HEK293 (cell line): ENCODE data around the gene USP35.
A peak's percentile ranks its signal among the peaks of the same experiment; 100 is the strongest.

ENCODE experiments used
- EGR2 ChIP-seq: fragments of 450-650 bp; formaldehyde crosslinking; IDR thresholded peaks from 2 replicates; pipeline ENCODE4 v1.5.1; 2016; ENCODE audit warnings: low read depth, missing biosample characterization, missing genetic modification characterization
- GLIS2 ChIP-seq: fragments of 450-650 bp; formaldehyde crosslinking; IDR thresholded peaks from 2 replicates; pipeline ENCODE4 v1.5.1; 2016; ENCODE audit warnings: missing biosample characterization, missing genetic modification characterization
- KLF8 ChIP-seq: fragments of 450-650 bp; formaldehyde crosslinking; IDR thresholded peaks from 2 replicates; pipeline ENCODE4 v1.5.1; 2016; ENCODE audit warnings: missing biosample characterization, missing genetic modification characterization
- SETDB1 ChIP-seq: IDR thresholded peaks from one replicate; pipeline ENCODE4 v1.6.1; 2017; ENCODE audit warnings: mild to moderate bottlenecking, low read length, moderate library complexity, mixed read lengths; ENCODE audit not compliant: insufficient read length
- SP2 ChIP-seq: fragments of 450-650 bp; formaldehyde crosslinking; IDR thresholded peaks from 2 replicates; pipeline ENCODE4 v1.5.1; 2016; ENCODE audit warnings: missing biosample characterization, missing genetic modification characterization
- SP3 ChIP-seq: fragments of 450-650 bp; formaldehyde crosslinking; IDR thresholded peaks from 2 replicates; pipeline ENCODE4 v1.5.1; 2016; ENCODE audit warnings: missing biosample characterization, missing genetic modification characterization
- YY2 ChIP-seq: fragments of 450-650 bp; formaldehyde crosslinking; IDR thresholded peaks from 2 replicates; pipeline ENCODE4 v1.5.1; 2016; ENCODE audit warnings: missing biosample characterization, missing genetic modification characterization
- ZBTB21 ChIP-seq: fragments of 450-650 bp; formaldehyde crosslinking; IDR thresholded peaks from 2 replicates; pipeline ENCODE4 v1.5.1; 2017; ENCODE audit warnings: missing biosample characterization, missing genetic modification characterization
- ZFHX2 ChIP-seq: fragments of 450-650 bp; formaldehyde crosslinking; conservative IDR thresholded peaks from 2 replicates; pipeline ENCODE4 v1.5.1; 2016; ENCODE audit warnings: missing biosample characterization, missing genetic modification characterization
- ZFP3 ChIP-seq: fragments of 450-650 bp; formaldehyde crosslinking; IDR thresholded peaks from 2 replicates; pipeline ENCODE4 v1.5.1; 2016; ENCODE audit warnings: low read depth, missing biosample characterization, missing genetic modification characterization
- ZNF169 ChIP-seq: fragments of 450-650 bp; formaldehyde crosslinking; IDR thresholded peaks from 2 replicates; pipeline ENCODE4 v1.5.1; 2016; ENCODE audit warnings: missing biosample characterization, missing genetic modification characterization
- ZNF175 ChIP-seq: fragments of 450-650 bp; formaldehyde crosslinking; IDR thresholded peaks from 2 replicates; pipeline ENCODE4 v1.5.1; 2016; ENCODE audit warnings: missing biosample characterization, missing genetic modification characterization
- ZNF2 ChIP-seq: fragments of 450-650 bp; formaldehyde crosslinking; IDR thresholded peaks from 2 replicates; pipeline ENCODE4 v1.5.1; 2016; ENCODE audit warnings: missing biosample characterization, missing genetic modification characterization
- ZNF391 ChIP-seq: fragments of 450-650 bp; formaldehyde crosslinking; IDR thresholded peaks from 2 replicates; pipeline ENCODE4 v1.5.1; 2016; ENCODE audit warnings: low read depth, missing biosample characterization, missing genetic modification characterization, borderline replicate concordance
- ZNF561 ChIP-seq: fragments of 450-650 bp; IDR thresholded peaks from 2 replicates; pipeline ENCODE4 v1.5.1; 2018; ENCODE audit warnings: missing biosample characterization, missing genetic modification characterization, borderline replicate concordance
- ZNF76 ChIP-seq: fragments of 450-650 bp; formaldehyde crosslinking; IDR thresholded peaks from 2 replicates; pipeline ENCODE4; 2016; ENCODE audit warnings: low read depth, missing biosample characterization, missing genetic modification characterization, borderline replicate concordance
- TF ChIP-seq, protein P1 (sequence below): fragments of 450-650 bp; formaldehyde crosslinking; optimal IDR thresholded peaks from 2 replicates; pipeline ENCODE3; 2016; ENCODE audit warnings: missing biosample characterization, mild to moderate bottlenecking, missing genetic modification characterization
- TF ChIP-seq, protein P2 (sequence below): fragments of 450-650 bp; formaldehyde crosslinking; conservative IDR thresholded peaks from 2 replicates; pipeline ENCODE4 v1.5.1; 2016; ENCODE audit warnings: low read depth, missing biosample characterization, missing genetic modification characterization
- TF ChIP-seq, protein P3 (sequence below): fragments of 450-650 bp; formaldehyde crosslinking; IDR thresholded peaks from 2 replicates; pipeline ENCODE4 v1.5.1; 2017; ENCODE audit warnings: missing biosample characterization, mild to moderate bottlenecking, missing genetic modification characterization, moderate library complexity
- TF ChIP-seq, protein P4 (sequence below): fragments of 450-650 bp; formaldehyde crosslinking; IDR thresholded peaks from 2 replicates; pipeline ENCODE4 v1.5.1; 2016; ENCODE audit warnings: missing biosample characterization, missing genetic modification characterization
- TF ChIP-seq, protein P5 (sequence below): fragments of 450-650 bp; formaldehyde crosslinking; IDR thresholded peaks from 2 replicates; pipeline ENCODE4 v1.5.1; 2016; ENCODE audit warnings: missing biosample characterization, missing genetic modification characterization, borderline replicate concordance
- TF ChIP-seq, protein P6 (sequence below): fragments of 450-650 bp; IDR thresholded peaks from 2 replicates; pipeline ENCODE4 v1.5.1; 2018; ENCODE audit warnings: missing biosample characterization, mild to moderate bottlenecking, missing genetic modification characterization
- TF ChIP-seq, protein P7 (sequence below): IDR thresholded peaks from 2 replicates; pipeline ENCODE4 v1.6.1; 2011; ENCODE audit warnings: mild to moderate bottlenecking, low read depth, low read length, borderline replicate concordance

The USP35 gene

DNA sequence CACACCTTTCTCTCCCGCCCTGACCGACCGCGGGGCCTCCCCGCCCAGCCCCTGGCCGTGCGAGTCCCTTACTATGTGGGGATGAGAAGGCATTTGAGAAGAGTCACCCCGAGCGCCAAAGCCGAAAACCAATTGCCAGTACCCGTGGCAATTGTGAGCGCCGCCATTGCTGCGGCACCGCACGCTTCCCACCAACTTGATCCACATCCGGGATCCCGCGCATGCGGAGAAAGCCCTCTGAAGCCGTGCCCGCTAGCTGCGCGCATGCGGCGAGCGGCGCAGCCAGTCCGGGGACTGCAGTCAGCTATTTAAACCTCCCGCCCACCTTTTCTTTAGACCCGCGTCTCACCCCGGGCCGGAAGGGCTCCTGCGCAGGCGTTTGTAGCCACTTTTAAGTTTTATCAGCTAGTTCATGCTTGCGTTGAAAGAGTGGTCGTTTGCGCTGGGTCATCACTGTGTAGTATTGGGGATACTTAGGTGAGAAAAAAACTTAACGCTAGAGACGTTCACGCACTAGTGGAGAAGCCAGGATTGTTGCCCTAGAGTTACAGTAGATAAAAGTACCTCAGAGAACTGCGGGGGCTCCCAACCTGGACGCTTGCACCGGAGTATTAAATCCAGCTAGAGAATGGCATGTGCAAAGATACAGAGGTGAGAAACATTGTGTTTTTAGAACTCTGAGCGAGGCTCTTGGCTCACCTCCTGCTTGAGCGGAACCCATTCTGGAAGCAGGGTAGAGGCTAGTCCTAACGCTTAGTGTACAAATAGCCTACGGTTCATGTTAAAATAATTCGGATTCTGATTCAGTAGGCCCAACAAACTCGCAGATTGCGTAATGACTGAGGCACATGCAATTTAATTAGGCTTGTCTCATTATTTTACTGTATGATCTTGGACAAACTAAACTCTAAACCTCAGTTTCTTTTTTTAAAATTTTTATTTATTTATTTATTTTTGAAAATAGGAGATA, 49.0 kb upstream of the USP35 start, which contains the start of gene ALG8 (continued):
- TF ChIP-seq, protein P1, sequence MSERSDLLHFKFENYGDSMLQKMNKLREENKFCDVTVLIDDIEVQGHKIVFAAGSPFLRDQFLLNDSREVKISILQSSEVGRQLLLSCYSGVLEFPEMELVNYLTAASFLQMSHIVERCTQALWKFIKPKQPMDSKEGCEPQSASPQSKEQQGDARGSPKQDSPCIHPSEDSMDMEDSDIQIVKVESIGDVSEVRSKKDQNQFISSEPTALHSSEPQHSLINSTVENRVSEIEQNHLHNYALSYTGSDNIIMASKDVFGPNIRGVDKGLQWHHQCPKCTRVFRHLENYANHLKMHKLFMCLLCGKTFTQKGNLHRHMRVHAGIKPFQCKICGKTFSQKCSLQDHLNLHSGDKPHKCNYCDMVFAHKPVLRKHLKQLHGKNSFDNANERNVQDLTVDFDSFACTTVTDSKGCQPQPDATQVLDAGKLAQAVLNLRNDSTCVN (tag by site-specific recombination), result peak; percentile 77
- TF ChIP-seq SP3 (0 out of 2 replicates have a peak, but pooled peaks have one; percentile 40), ZNF391 (tag by site-specific recombination) (0 out of 2 replicates have a peak, but pooled peaks have one; percentile 29), ZNF561 (tag by site-specific recombination) (no peak; the same call in 1 of the 2 replicates), KLF8 (tag by site-specific recombination) (no peak), ZNF169 (tag by site-specific recombination) (no peak), EGR2 (peak; percentile 53; the same call in 1 of the 2 replicates), ZNF76 (tag by site-specific recombination) (peak; percentile 62; the same call in 1 of the 2 replicates), SP2 (tag by site-specific recombination) (peak; percentile 75), ZFP3 (tag by site-specific recombination) (peak; percentile 74), ZNF175 (no peak), SETDB1 (peak; percentile 40), YY2 (peak; percentile 90), ZBTB21 (tag by site-specific recombination) (no peak), ZFHX2 (tag by site-specific recombination) (peak; percentile 66), ZNF2 (tag by site-specific recombination) (no peak), GLIS2 (tag by site-specific recombination) (no peak)
- TF ChIP-seq, protein P2, sequence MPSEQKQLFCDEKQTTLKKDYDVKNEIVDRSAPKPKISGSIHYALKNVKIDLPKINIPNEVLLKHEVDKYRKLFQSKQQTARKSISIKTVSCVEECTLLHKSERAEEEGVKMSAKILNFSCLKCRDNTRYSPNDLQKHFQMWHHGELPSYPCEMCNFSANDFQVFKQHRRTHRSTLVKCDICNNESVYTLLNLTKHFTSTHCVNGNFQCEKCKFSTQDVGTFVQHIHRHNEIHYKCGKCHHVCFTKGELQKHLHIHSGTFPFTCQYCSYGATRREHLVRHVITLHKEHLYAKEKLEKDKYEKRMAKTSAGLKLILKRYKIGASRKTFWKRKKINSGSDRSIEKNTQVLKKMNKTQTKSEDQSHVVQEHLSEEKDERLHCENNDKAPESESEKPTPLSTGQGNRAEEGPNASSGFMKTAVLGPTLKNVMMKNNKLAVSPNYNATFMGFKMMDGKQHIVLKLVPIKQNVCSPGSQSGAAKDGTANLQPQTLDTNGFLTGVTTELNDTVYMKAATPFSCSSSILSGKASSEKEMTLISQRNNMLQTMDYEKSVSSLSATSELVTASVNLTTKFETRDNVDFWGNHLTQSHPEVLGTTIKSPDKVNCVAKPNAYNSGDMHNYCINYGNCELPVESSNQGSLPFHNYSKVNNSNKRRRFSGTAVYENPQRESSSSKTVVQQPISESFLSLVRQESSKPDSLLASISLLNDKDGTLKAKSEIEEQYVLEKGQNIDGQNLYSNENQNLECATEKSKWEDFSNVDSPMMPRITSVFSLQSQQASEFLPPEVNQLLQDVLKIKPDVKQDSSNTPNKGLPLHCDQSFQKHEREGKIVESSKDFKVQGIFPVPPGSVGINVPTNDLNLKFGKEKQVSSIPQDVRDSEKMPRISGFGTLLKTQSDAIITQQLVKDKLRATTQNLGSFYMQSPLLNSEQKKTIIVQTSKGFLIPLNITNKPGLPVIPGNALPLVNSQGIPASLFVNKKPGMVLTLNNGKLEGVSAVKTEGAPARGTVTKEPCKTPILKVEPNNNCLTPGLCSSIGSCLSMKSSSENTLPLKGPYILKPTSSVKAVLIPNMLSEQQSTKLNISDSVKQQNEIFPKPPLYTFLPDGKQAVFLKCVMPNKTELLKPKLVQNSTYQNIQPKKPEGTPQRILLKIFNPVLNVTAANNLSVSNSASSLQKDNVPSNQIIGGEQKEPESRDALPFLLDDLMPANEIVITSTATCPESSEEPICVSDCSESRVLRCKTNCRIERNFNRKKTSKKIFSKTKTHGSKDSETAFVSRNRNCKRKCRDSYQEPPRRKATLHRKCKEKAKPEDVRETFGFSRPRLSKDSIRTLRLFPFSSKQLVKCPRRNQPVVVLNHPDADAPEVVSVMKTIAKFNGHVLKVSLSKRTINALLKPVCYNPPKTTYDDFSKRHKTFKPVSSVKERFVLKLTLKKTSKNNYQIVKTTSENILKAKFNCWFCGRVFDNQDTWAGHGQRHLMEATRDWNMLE, result peak; percentile 67; the same call in 1 of the 2 replicates
- TF ChIP-seq, protein P3, sequence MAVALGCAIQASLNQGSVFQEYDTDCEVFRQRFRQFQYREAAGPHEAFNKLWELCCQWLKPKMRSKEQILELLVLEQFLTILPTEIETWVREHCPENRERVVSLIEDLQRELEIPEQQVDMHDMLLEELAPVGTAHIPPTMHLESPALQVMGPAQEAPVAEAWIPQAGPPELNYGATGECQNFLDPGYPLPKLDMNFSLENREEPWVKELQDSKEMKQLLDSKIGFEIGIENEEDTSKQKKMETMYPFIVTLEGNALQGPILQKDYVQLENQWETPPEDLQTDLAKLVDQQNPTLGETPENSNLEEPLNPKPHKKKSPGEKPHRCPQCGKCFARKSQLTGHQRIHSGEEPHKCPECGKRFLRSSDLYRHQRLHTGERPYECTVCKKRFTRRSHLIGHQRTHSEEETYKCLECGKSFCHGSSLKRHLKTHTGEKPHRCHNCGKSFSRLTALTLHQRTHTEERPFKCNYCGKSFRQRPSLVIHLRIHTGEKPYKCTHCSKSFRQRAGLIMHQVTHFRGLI (tag by site-specific recombination), result no peak
- TF ChIP-seq, protein P4, sequence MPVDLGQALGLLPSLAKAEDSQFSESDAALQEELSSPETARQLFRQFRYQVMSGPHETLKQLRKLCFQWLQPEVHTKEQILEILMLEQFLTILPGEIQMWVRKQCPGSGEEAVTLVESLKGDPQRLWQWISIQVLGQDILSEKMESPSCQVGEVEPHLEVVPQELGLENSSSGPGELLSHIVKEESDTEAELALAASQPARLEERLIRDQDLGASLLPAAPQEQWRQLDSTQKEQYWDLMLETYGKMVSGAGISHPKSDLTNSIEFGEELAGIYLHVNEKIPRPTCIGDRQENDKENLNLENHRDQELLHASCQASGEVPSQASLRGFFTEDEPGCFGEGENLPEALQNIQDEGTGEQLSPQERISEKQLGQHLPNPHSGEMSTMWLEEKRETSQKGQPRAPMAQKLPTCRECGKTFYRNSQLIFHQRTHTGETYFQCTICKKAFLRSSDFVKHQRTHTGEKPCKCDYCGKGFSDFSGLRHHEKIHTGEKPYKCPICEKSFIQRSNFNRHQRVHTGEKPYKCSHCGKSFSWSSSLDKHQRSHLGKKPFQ (tag by site-specific recombination), result 0 out of 2 replicates have a peak, but pooled peaks have one; percentile 33
- TF ChIP-seq, protein P5, sequence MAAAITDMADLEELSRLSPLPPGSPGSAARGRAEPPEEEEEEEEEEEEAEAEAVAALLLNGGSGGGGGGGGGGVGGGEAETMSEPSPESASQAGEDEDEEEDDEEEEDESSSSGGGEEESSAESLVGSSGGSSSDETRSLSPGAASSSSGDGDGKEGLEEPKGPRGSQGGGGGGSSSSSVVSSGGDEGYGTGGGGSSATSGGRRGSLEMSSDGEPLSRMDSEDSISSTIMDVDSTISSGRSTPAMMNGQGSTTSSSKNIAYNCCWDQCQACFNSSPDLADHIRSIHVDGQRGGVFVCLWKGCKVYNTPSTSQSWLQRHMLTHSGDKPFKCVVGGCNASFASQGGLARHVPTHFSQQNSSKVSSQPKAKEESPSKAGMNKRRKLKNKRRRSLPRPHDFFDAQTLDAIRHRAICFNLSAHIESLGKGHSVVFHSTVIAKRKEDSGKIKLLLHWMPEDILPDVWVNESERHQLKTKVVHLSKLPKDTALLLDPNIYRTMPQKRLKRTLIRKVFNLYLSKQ (tag by site-specific recombination), result no peak
- TF ChIP-seq, protein P6, sequence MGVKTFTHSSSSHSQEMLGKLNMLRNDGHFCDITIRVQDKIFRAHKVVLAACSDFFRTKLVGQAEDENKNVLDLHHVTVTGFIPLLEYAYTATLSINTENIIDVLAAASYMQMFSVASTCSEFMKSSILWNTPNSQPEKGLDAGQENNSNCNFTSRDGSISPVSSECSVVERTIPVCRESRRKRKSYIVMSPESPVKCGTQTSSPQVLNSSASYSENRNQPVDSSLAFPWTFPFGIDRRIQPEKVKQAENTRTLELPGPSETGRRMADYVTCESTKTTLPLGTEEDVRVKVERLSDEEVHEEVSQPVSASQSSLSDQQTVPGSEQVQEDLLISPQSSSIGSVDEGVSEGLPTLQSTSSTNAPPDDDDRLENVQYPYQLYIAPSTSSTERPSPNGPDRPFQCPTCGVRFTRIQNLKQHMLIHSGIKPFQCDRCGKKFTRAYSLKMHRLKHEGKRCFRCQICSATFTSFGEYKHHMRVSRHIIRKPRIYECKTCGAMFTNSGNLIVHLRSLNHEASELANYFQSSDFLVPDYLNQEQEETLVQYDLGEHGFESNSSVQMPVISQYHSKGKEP (tag by site-specific recombination), result no peak
- TF ChIP-seq, protein P7, sequence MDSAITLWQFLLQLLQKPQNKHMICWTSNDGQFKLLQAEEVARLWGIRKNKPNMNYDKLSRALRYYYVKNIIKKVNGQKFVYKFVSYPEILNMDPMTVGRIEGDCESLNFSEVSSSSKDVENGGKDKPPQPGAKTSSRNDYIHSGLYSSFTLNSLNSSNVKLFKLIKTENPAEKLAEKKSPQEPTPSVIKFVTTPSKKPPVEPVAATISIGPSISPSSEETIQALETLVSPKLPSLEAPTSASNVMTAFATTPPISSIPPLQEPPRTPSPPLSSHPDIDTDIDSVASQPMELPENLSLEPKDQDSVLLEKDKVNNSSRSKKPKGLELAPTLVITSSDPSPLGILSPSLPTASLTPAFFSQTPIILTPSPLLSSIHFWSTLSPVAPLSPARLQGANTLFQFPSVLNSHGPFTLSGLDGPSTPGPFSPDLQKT, result no peak
